Measurements from ENCODE around the gene AP1M2. TPM values are rescaled to one million over a fixed set of nuclear protein-coding genes. Genes with fewer than 3 reads are reported as not detected.

Gene AP1M2
- total RNA-seq, 1 experiment from 2014 or later: 127 TPM

- ChIA-PET CTCF (interaction anchor here (0.8 to 2.4 kb wide), 5 partner anchors 10 to 144 kb away, joined by 3 to 6 read pairs (median 3); partner anchors contain the start of gene KRI1), POLR2A (no interaction called here)
- no peak for TF ChIP-seq TEAD1 (CRISPR knock-in tag; IDR thresholded peaks at IDR 0.05)
- no peak for TF ChIP-seq ESRRA (CRISPR knock-in tag; IDR thresholded peaks at IDR 0.05; ENCODE audit: borderline replicate concordance)
- TF ChIP-seq ATF3 (CRISPR knock-in tag; conservative IDR thresholded peaks at IDR 0.05): no peak
- no peak for TF ChIP-seq RELA (CRISPR knock-in tag; IDR thresholded peaks at IDR 0.05; ENCODE audit: borderline replicate concordance)
- TF ChIP-seq ATF1 (CRISPR knock-in tag; IDR thresholded peaks at IDR 0.05): no peak
- TF ChIP-seq FOXJ3 (CRISPR knock-in tag; IDR thresholded peaks at IDR 0.05; ENCODE audit: borderline replicate concordance): no peak
- TF ChIP-seq PREB (CRISPR knock-in tag; IDR thresholded peaks at IDR 0.05; ENCODE audit: borderline replicate concordance): no peak
- TF ChIP-seq NFE2L1 (CRISPR knock-in tag; IDR thresholded peaks at IDR 0.05): no peak
- TF ChIP-seq MAX (CRISPR knock-in tag; IDR thresholded peaks at IDR 0.05): no peak
- no peak for TF ChIP-seq MXD4 (CRISPR knock-in tag; IDR thresholded peaks at IDR 0.05; ENCODE audit: borderline replicate concordance)
- no peak for TF ChIP-seq ZNF512 (CRISPR knock-in tag; IDR thresholded peaks at IDR 0.05; ENCODE audit: borderline replicate concordance)
- no peak for TF ChIP-seq HMGA2 (CRISPR knock-in tag; IDR thresholded peaks at IDR 0.05)
- no peak for TF ChIP-seq ELF4 (CRISPR knock-in tag; IDR thresholded peaks at IDR 0.05; ENCODE audit: low read depth)
- TF ChIP-seq STAT6 (CRISPR knock-in tag; conservative IDR thresholded peaks at IDR 0.05; ENCODE audit: low read depth): no peak
- TF ChIP-seq E2F1 (CRISPR knock-in tag; IDR thresholded peaks at IDR 0.05): no peak
- no peak for TF ChIP-seq ZBTB21 (CRISPR knock-in tag; IDR thresholded peaks at IDR 0.05; ENCODE audit: borderline replicate concordance)
- TF ChIP-seq SP1 (CRISPR knock-in tag; conservative IDR thresholded peaks at IDR 0.05): no peak
- TF ChIP-seq TEAD4 (CRISPR knock-in tag; IDR thresholded peaks at IDR 0.05): no peak
- Mint-ChIP-seq H3K36me3 (peaks cover 46% of the 10 kb centered on the region), H3K4me1 (no peaks in the 10 kb centered on the region), H3K9me3 (no peaks in the 10 kb centered on the region), H3K27me3 (ENCODE audit: low read depth) (no peaks in the 10 kb centered on the region), H3K27ac (no peak overlapping the region), H3K4me3 (no peak overlapping the region)
- ATAC-seq (no peak), DNase-seq (ENCODE audit: low spot score) (no peak)
These were observed 31.5 kb downstream of the AP1M2 start for GRCh38 chr19:10555610-10555973.

Data from WTC11 (cell line).